Stimulated activated CD4-positive, alpha-beta T cell treated with anti-CD3 and anti-CD28 coated beads, Interleukin-2, amount 100 ng/mL, for 4 hours (primary cell): ENCODE data around the gene FABP3.
"Not testable (repeated sequence)": the region's sequence is repeated elsewhere in the genome, so short reads cannot be mapped to it uniquely, and the experiment has no call there.

Experiments used
- DNase-seq: peaks from one replicate; pipeline ENCODE4 v3.0.0-alpha.2; 2020; ENCODE audit warnings: low read depth

FABP3 gene

DNA sequence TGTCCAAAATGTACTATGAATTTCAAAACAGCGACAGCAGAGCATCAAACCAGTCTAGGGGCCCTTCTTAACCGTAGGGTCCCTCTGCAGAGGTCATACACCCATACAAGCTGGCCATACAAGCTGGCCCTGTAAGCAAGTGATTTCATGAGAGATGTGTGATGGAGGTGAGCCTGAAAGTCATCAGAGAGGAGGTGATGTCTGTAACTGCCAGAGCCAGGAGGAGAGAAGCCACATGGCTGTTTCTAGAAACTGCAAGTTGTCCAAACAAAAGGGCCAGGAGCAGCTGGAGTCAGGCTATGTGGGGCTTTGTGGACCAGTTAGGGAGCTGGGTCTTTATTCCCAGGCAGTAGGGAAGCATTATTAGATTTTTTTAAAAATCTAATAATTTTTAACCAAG, 25.4 kb upstream of the FABP3 start:
- DNase-seq, result no peak

DNA sequence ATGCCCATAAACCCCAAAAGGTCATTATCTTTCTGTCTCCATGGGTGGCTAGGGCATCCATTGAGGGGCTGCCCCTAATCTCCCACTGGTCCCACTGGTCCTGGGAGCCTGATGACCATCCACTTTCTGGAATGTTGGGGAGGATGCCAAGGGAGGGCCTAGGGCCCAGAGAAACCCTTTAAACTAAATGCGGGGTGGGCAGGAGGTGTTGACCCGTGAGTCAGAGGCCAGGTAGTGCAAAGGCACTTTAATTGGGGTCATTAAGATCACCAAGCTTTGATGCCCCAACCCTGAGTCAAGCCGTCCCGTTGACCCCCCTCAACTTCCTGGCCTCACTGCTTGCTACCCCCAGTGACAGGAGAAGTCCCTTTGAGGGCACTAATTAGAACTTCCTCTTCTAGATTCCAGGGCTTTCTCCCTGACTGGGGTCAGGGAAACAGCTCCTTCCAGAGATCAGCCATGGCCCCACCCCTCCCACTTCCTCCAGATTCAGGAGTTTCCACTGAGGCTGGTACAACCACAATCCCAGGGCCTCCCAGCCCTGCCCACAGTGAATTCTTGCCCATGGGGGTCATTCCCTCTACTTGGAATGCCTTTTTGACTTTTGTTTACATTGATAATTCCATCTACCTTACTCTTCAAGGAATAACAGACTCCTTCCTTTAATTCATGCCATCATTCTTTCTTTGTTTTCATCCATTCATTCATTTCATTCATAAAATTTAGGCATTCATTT, 24.7 kb upstream of the FABP3 start:
- no peak for DNase-seq

DNA sequence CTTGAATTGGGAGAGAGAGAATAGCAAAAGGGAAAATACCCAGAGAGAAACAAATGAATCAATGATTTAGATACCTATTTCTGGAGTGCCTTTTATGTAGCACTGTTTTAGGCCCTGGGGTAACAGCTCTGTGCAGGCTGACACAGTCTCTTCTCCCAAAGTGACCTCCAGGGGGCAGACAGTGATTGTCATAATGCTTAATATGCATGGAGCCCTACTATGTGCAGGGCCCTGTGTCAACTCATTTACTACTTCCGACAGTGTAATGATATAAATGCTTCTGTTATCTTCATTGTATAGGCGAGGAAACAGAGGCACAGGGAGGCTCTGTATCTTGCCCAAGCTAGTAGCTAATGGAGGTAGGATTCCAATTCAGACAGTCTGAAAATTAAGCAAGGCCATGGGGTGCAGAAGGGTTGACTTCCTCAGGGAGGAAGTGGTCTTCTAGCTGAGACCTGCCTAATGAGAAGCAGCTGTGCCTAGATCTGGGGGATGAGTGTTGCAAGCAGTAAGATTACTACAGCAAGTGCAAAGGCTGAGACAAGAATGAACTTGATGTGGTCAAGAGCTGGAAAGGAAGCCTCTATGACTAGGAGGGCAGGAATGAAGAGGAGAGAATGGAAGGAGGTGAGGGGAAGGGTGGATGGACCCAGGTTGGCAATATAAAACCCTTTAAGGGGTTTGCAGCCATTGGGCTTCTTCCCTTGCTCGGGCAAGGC, 23.9 kb upstream of the FABP3 start:
- no peak for DNase-seq

DNA sequence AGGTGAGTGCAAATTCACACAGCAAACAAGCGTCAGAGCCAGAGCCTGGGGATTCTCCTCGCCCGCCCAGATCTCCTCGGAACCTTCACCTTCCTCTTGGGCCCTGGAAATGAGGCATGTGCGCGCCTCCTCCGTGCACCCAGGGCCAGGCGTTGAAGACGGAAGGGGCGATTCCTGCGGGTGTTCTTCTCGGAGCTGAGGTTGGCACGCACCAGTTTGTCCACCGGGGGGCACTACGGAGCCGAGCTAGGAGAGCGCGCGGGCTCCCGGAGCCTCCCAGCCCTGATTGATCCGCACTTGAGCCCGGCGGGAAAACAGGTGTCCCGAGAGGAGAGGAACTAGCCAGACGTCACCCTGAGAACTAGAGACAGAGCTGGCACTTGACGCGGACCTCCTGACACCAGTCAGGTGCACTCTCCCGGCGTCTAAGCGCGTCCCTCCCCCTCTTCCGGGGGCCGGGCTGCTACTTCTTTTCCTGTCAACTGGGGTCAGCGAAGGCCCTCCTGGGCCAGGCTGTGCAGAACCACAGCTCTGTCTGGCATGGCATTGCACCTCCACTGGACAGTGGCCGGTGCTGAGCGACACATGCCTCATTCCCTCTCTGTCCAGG, 21.8 kb upstream of the FABP3 start:
- peak; percentile 51 for DNase-seq

DNA sequence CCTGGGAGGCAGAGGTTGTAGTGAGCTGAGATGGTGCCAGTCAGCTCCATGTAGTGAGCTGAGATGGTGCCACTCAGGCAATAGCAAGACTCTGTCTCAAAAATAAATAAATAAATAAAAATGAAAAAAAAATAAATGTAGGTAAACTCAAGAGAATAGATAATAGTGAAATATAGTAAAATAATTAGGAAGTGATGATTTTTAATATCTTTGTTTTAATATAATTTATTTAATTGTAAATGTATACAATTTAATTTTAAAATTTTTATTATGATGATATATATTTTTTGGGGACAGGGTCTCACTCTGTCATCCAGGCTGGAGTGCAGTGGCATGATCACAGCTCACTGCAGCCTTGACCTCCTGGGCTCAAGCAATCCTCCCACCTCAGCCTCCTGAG, 20.6 kb upstream of the FABP3 start:
- no peak for DNase-seq

DNA sequence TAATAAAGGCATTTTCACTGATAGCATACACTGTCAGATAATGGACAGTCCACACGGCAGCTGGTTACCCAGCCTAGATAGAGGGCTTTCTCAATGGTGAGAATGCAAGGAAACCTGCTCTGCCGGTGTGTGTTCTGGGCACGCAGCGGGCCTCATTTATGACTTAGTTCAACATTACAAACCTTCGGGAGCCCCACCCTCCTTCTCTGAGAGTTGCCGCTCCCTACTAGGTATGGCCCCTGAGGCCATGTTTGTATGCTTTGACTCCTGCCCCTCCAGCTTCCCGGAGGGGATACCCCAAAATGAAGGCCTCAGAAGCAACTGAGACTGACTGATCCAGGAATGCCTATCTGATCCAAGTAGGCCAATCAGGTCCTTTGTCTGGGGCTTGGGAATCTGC, 17.2 kb upstream of the FABP3 start:
- no peak for DNase-seq

DNA sequence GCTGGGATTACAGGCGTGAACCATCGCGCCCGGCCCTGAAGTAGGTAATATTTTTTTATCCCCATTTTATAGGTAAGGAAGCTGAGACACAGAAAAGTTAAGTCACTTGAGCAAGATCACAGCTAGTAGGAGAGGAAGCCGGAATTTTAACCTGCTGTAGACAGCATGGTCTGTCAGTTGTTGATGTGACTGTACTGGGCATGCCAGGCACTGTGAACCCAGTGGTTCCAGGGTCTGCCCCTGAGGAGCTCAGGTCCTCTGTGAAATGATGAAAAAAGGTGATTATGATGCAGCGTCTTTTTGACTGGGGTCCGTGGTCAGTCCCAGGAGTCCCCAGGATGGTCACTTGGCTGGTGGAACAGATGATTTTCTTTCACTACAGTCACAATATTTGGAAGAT, 16.7 kb upstream of the FABP3 start:
- no peak for DNase-seq

DNA sequence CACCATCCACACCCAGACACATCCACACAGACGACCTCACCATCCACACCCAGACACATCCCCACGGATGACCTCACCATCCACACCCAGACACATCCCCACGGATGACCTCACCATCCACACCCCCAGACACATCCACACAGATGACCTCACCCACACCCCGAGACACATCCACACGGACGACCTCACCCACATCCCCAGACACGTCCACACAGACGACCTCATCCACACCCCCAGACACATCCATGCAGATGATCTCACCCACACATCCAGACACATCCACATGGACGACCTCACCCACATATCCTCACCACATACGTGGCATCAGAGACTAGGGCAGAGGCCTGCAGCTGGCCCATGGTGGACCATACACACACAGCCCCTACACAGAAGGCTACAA, 14.7 kb upstream of the FABP3 start:
- DNase-seq, result no peak

DNA sequence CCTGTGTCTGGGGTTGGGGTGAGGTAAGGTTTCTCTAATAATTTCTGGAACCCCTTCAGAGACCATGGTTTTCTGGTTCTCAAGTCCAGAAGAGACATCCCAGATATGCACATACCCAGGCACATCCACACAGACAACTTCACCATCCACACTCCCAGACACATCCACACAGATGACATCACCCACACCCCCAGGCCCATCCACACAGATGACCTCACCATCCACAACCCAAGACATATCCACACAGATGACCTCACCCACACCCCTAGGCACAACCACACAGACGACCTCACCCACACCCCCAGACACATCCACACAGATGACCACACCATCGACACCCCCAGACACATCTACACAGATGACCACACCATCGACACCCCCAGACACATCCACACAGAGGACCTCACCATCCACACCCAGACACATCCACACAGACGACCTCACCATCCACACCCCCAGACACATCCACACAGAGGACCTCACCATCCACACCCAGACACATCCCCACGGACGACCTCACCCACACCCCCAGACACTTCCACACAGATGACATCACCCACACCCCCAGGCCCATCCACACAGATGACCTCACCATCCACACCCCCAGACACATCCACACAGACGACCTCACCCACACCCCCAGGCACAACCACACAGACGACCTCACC, 13.8 kb upstream of the FABP3 start:
- DNase-seq, result not testable (repeated sequence)

DNA sequence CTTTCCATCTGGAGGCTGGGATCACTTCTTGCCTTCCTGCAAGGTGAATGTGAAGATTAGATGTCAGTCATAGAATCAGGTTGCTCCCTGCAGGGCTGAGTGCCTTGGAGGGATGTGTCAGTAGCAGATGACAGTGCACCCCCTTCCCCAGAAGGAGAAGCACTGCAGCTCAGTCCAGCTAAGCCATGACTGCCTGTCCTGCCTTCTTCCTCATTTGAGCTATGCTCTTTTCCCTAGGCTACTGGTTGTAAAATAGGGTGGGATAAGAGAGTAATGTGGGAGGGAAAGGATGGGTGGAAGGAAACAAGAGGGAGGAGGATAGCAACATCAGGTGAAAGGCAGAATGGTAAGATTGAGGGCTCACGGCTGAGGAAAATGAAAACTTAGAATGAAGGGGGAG, 11.1 kb upstream of the FABP3 start:
- DNase-seq, result no peak

DNA sequence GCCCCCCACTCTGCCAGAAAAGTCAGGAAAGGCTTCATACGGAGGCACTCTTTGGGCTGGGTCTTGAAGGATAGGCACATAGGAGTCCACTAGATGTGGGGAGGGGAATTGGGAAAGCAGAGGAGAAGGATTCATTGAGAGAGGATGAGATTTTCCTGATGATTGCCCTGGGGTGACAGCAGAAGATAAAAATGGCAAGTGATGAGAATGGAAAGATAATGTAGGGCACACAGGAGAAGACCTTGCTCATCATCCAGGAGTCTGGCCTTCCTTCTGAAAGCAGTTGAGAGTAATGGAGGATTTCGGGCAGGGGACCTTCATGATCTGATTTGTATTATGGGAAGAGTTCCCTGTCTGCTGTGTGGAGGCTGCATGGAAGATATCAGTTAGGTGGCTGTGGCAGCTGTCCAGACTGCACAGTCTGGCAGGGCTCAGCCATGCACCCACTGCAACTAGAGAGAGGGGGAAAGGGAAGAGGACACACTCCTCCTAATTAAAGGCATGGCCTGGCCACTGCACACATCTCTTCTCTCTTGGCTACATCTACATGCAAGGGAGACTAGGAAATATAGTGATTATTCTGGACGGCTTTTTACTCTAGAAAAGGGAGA, 9.6 kb upstream of the FABP3 start:
- no peak for DNase-seq

DNA sequence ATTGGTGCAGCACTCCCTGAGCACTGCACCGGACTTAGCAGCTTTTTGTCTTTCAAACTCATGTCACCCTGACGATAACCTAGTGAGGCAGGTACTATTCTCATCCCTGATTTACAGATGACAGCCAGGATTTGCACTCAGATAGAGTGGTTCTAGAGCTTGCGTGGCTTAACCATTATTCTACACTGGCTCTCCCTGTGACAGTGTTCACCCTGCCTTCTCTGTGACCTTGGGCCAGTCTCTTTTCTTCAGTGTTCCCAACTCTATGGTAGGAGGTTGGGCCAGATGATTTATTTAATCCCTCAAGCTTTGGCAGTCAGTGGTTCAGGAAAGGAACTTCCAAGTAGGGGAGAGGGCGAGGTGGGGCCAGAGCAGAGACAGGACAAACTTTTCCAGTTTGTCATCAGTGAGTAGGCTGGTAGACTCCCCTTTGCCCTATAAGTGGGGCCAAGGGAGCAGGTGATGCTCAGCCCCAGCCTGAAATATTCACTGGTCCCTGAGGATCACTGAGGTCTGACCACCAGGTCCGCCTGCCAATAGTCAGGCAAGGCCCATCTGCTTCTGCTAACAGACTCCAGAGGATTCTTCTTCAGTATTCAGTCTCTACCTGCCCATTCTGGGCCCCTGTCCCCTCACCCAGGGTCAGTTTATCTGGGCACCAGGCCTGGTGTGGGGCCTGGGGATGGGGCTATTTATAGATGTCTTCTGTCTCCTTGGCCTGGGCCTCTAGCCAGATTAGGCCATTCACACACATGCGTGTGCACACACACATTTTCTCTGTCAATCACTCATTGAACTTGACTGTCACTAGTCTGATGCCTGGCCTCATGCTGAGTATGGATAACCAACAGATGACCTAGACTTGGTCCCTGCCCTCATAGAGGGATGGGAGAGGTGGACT, 8.8 kb upstream of the FABP3 start:
- no peak for DNase-seq

DNA sequence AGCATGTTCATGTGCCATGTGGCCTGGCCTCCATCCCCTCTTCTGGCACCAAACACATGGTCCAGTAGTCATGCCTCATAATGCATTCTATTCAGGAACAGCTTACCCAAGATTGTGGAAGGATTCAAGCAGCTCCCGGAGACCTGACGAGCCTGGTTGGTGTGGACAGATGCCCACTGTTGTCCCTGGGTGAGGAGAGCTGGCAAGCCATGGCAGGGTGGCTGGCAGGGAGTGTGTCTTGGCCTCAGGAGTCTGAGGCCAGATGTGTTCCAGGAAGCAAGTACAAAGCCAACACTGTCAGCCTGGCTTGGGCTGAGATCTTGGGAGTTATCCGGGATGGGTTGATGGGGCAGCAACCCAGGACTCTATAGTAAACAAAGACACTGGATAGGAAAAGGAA, 7.3 kb upstream of the FABP3 start:
- no peak for DNase-seq

DNA sequence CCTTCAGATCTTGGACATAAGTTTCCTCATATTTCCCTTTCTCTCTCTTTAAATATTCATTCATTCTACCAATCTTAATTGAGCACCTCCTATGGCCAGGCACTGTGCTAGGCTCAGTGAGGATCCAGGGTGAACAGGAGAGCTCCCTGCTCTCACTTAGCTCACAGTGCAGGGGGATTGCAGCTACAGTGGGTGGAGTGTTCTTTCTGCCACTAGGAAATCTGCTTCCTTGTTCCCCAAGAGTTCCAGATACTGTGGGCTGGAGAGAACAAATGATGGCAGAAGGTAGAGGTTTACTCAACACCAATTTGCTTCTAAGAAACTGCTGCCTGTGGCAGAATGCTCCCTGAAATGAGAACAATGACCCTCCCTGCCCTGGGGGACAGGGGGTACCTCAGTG, 5.1 kb upstream of the FABP3 start:
- DNase-seq, result no peak

DNA sequence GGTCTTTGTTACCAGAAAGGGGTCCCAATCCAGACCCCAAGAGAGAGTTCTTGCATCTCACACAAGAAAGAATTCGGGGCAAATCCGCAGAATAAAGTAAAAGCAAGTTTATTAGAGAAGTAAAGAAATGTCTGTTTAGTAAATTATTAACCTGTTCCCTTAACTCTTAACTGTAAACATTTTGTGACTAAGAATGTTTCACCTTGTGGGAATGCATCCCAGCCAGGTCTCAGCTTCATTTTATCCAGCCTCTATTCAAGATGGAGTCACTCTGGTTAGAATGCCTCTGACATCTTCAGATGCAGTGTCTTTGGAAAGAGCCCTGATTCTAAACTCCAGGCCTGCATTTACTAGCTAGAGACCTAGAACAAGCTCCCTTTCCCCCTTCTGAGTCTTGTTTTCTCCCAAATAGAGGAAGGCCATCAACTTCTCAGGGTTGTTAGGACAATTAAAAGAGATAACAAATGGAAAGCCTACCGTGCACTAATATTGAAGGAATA, 4.5 kb upstream of the FABP3 start:
- no peak for DNase-seq

DNA sequence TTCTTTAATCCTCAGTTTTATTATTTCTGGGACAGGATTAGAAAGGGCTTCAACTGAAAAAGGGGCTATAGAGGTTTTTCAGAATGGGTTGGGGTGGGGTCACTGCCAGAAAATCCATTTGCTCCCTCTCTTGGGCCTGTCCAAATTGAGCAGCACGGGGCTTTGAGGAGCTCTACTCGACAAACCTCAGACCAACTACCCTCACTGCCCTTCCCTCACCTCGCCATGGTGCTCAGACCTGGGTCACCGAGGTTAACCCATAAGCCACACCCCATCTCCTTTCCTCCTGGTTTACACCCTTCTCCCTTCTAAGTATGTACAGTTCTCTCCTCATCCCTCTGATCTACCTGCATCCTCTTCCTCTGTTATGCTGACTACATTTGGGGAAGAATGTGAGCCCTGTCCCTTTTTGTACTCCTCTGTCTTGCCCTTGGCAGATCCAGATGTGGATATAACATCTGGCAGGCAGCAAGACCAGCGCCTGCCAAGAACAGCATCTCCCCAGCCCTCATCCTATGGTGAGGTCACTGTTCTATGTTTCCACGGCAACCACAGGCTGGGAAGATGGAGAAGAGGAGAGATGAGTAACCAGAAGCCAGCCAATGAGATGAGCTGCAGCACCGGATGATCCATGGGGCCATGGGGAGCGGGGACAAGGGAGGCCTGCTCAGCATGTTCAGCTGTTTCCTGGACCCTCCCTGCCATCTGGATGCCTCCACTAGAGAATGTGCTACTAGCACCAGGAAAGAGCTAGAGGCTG, 3.7 kb upstream of the FABP3 start:
- DNase-seq, result no peak

DNA sequence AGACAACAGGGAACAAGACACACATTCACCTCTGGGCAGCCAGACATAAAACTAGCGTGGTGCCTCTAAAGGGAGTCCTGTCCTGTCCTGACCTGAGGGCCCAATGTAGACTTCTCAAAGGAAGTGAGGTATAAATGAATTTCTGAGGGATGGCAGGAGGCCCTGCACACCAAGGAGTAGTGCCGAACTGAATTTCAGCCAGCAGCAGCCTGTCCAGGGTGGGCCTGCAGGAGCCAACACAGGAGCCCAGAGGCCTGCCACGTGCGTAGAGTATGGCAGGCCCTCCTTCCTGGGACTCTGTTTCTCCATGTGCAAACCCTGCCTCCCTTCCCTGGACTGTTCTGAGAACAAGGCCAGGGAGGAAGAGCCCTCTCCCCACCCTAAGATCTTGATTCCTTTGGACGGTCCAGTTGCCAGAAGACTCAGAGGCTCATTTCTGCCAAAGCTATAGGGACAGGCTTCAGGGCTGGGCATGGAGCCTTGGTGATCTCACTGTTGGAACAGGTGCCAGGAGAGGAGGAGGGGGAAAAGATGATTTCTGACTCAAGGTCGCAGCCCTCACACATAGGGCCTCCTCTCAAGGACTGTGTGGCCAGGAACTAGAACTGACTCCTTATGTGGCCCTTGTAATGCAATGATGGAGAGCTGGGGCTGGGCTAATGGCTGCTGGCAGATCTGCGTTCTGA, 1.8 kb upstream of the FABP3 start:
- no peak for DNase-seq

DNA sequence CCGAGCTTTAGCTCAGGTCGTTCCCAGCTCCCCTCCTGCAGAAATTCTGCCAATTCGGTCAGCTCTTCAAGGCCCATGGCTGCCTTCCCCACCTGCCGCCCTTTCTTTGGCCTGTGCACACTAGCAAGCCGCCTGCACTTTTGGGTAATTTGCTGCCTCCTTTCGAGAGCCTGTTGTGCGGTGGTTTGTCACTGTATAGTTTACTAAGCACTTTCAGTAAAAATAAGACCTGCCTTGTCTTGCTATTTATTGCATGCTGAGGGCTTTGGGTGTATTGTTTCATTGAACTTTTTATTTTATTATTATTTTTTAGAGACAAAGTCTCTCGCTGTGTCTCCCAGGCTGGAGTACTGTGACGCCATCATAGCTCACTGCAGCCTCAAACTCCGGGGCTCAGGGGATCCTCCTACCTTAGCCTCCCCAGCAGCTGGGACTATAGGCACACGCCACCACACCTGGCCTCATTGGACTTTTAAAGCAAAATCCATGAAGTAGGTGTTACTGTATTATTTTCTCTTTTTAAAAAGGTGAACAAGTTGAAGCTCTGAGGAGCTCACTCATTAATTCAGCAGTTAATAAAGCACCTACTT, 1.1 kb upstream of the FABP3 start:
- DNase-seq, result no peak

DNA sequence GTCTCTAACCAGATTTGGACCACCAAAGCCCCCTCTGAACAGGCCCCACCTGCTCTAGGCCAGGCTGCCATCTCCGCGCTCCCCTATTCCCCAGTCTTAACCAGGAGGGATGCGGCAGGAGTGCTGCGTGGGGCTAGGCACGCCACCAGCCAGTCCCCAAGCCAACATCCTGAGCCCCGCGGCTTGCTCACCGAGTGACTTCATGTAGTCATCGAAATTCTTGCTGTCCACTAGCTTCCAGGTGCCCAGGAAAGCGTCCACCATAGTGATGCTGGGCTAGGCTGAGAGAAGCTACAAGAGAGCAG, 173 bp downstream of the FABP3 start:
- DNase-seq, result no peak

DNA sequence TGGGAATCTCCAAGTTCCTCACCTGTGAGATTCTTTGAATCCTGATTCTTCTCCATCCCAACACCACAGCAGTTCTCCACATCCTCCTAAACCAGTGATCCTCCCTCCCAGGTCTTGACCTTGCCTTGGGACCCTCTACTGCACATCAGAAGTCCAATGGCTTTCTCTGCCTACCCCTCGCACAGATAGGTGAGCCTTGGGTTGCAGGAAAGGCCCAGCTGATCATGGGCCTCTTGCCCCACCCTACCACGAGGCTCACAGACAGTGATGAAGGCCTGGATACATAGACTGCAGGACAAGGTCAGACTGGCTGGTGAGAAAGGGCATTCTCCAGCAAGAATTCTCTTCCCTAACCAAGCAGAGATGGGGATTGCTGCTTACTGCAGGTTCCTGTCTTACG, 825 bp downstream of the FABP3 start:
- DNase-seq, result no peak
